DND-41 (cell line): ENCODE data around the gene CD300E.

Experiments used
- ATAC-seq: fragments of 200-7000 bp; cut with Tn5 transposase; 3 replicates; pipeline ENCODE4 v1.9.1; 2021; ENCODE audit warnings: low read depth; ENCODE audit not compliant: insufficient read depth
- DNase-seq: peaks from one replicate; pipeline ENCODE4 v3.0.0-alpha.2; 2020
- H2AFZ ChIP-seq: 2 replicates; pipeline ENCODE4 v1.6.0; 2012; ENCODE audit warnings: low read depth, low read length
- H3K27ac ChIP-seq: 2 replicates; pipeline ENCODE4 v1.5.1; 2012; ENCODE audit warnings: low read length, inconsistent platforms
- H3K27me3 ChIP-seq: fragments of 200-600 bp; sonication (generic); 2 replicates; pipeline ENCODE4 v1.6.0; 2012; ENCODE audit warnings: low read length, mild to moderate bottlenecking, inconsistent platforms; ENCODE audit not compliant: insufficient read depth, poor library complexity
- H3K36me3 ChIP-seq: 2 replicates; pipeline ENCODE4 v1.5.1; 2012; ENCODE audit warnings: low read length, inconsistent platforms; ENCODE audit not compliant: insufficient read depth
- H3K4me1 ChIP-seq: 2 replicates; pipeline ENCODE4 v1.5.1; 2012; ENCODE audit warnings: mild to moderate bottlenecking, low read length; ENCODE audit not compliant: insufficient read depth
- H3K4me2 ChIP-seq: 2 replicates; pipeline ENCODE4 v1.6.0; 2012; ENCODE audit warnings: mild to moderate bottlenecking, moderate library complexity, low read length, inconsistent platforms; ENCODE audit not compliant: insufficient read depth
- H3K4me3 ChIP-seq, 2 experiments: fragments of 200-600 bp in 1 of 2; shearing (Covaris generic) in 1 of 2; 2 replicates each; pipeline ENCODE4 v1.5.1; 2012 to 2016; ENCODE audit warnings: inconsistent platforms in 2 of 2, low read length in 2 of 2, mild to moderate bottlenecking in 2 of 2, low read depth in 1 of 2, moderate library complexity in 1 of 2
- H3K79me2 ChIP-seq: 2 replicates; pipeline ENCODE4 v1.6.0; 2012; ENCODE audit warnings: low read length, inconsistent platforms; ENCODE audit not compliant: insufficient read depth
- H3K9ac ChIP-seq: 2 replicates; pipeline ENCODE4 v1.6.0; 2012; ENCODE audit warnings: low read depth, mild to moderate bottlenecking, inconsistent platforms, low read length, moderate library complexity
- H3K9me3 ChIP-seq: 2 replicates; pipeline ENCODE4 v1.5.1; 2012; ENCODE audit warnings: low read length, moderate library complexity, mild to moderate bottlenecking, inconsistent platforms; ENCODE audit not compliant: insufficient read depth, severe bottlenecking
- H4K20me1 ChIP-seq: 2 replicates; pipeline ENCODE4 v1.6.0; 2012; ENCODE audit warnings: low read length; ENCODE audit not compliant: insufficient read depth
- EZH2 ChIP-seq: IDR thresholded peaks from 3 replicates; pipeline ENCODE4 v1.6.1; 2012; ENCODE audit warnings: borderline replicate concordance, low read depth, mild to moderate bottlenecking, moderate library complexity, low read length, inconsistent platforms; ENCODE audit not compliant: severe bottlenecking
- TF ChIP-seq, protein P1 (sequence below): IDR thresholded peaks from 2 replicates; pipeline ENCODE4 v1.5.1; 2012; ENCODE audit warnings: borderline replicate concordance, low read length, moderate library complexity, mild to moderate bottlenecking; ENCODE audit not compliant: poor library complexity, severe bottlenecking; ENCODE audit errors: extremely low read depth

The CD300E gene

DNA sequence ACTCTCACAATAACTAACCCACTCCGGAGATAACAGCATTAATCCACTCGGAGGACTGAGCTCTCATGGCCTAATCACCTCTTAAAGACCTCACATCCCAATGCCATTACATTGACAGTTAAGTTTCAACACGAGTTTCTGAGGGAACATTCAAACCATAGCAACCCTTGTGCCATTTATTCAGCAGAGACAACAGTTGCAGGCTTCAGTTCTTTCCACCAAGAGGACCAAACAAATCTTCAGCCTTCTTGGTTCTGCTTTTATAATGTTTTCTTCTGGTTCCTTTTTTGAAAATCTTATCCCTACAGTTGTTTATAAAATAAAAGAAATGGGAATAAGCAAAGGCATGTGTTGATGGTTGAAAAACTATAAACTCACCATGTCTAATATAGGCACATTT, 2.1 kb upstream of the CD300E start:
- no peak overlapping the region for H3K4me2 ChIP-seq
- H3K79me2 ChIP-seq = no peaks in the 10 kb centered on the region
- TF ChIP-seq, protein P1, sequence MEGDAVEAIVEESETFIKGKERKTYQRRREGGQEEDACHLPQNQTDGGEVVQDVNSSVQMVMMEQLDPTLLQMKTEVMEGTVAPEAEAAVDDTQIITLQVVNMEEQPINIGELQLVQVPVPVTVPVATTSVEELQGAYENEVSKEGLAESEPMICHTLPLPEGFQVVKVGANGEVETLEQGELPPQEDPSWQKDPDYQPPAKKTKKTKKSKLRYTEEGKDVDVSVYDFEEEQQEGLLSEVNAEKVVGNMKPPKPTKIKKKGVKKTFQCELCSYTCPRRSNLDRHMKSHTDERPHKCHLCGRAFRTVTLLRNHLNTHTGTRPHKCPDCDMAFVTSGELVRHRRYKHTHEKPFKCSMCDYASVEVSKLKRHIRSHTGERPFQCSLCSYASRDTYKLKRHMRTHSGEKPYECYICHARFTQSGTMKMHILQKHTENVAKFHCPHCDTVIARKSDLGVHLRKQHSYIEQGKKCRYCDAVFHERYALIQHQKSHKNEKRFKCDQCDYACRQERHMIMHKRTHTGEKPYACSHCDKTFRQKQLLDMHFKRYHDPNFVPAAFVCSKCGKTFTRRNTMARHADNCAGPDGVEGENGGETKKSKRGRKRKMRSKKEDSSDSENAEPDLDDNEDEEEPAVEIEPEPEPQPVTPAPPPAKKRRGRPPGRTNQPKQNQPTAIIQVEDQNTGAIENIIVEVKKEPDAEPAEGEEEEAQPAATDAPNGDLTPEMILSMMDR = no peak
- TF ChIP-seq EZH2 = no peak
- no peaks in the 10 kb centered on the region for H3K27me3 ChIP-seq
- H3K4me1 ChIP-seq = no peaks in the 10 kb centered on the region
- H3K27ac ChIP-seq = no peak overlapping the region
- no peaks in the 10 kb centered on the region for H3K36me3 ChIP-seq
- no peak overlapping the region for H3K9ac ChIP-seq
- no peaks in the 10 kb centered on the region for H3K9me3 ChIP-seq
- H3K4me3 ChIP-seq = no peak overlapping the region
- ATAC-seq = no peak
- no peaks in the 10 kb centered on the region for H4K20me1 ChIP-seq
- no peak for DNase-seq
- H2AFZ ChIP-seq = no peak overlapping the region

DNA sequence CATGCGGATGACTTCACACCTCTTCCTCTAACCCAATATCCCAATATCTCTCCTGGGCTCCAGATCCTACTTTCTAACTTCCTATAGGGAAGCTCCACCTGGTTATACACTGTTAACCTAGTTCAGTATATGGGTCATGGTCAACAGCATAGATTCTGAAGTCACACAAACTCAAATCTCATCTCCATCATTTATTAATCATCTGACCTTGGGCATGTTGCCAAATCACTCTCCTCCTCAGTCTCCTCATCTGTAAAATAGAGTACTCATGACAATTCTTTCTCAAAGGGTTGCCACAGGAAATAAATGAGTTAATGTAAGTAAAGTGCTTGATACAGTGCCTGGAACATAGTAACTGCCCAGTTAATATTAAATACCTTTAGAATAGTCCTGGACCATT, 593 bp upstream of the CD300E start:
- Histone ChIP-seq H3K79me2 (no peaks in the 10 kb centered on the region), H3K9me3 (no peaks in the 10 kb centered on the region), H3K4me1 (no peaks in the 10 kb centered on the region), H3K27ac (no peak overlapping the region), H3K36me3 (no peaks in the 10 kb centered on the region), H4K20me1 (no peaks in the 10 kb centered on the region), H2AFZ (no peak overlapping the region), H3K9ac (no peak overlapping the region), H3K4me3 (no peak overlapping the region), H3K27me3 (no peaks in the 10 kb centered on the region), H3K4me2 (no peak overlapping the region)
- TF ChIP-seq EZH2 = no peak
- TF ChIP-seq, protein P1 = no peak
- ATAC-seq = no peak
- DNase-seq = no peak

DNA sequence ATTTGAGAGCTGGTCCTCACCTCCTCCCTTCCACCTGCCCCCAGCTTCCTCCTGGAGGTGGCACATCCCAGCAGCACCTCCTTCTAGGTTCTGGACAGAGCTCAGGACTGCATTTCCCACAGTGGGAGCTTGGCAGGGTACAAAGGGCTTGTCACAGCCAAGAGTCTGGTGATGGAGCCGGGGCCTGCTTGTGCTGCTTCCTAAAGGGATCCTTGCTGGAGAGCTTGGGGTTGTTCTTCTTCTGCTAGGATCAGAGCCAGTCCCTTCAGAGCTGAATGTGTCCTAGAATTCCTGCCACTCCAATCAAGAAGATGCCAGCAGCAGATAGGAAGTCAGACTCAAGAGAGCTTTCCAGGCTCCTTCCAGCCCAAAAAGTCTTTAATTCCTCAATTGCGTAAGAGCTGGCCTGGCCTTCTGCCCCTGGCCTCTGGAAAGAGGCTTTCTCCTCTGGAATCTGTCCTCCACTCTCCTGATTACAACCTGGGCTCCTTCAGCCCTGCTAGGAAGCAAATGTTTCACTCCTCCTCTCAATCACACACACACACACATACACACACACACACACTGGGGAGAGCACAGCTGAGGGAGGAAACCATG, 4.4 kb downstream of the CD300E start:
- no peaks in the 10 kb centered on the region for H3K36me3 ChIP-seq
- TF ChIP-seq EZH2 = no peak
- TF ChIP-seq, protein P1 = no peak
- H3K9ac ChIP-seq = no peak overlapping the region
- H3K4me2 ChIP-seq = no peak overlapping the region
- no peaks in the 10 kb centered on the region for H3K79me2 ChIP-seq
- no peak overlapping the region for H2AFZ ChIP-seq
- H3K27ac ChIP-seq = no peak overlapping the region
- H3K4me1 ChIP-seq = no peaks in the 10 kb centered on the region
- H4K20me1 ChIP-seq = no peaks in the 10 kb centered on the region
- no peak overlapping the region for H3K4me3 ChIP-seq
- H3K27me3 ChIP-seq = no peaks in the 10 kb centered on the region
- ATAC-seq (no peak), DNase-seq (no peak)
- no peaks in the 10 kb centered on the region for H3K9me3 ChIP-seq
